K562 (cell line): Measurements from ENCODE around the gene ABT1. TPM values are rescaled to one million over a fixed set of nuclear protein-coding genes. Genes with fewer than 3 reads are reported as not detected.

Experiments used
- ATAC-seq: fragments of 200-7000 bp; cut with Tn5 transposase; 3 replicates; pipeline ENCODE4 v1.9.1; 2020; ENCODE audit warnings: moderate library complexity
- BruUV-seq: library from RNA; stranded (reverse); fragments of 400-500 nt; replicated peaks from 2 replicates; lab custom pipeline; 2021; lab: Mats Ljungman, UMichigan
- CTCF ChIA-PET: fragments of 300-600 bp; formaldehyde crosslinking; extraction: SDS; loops from one replicate; lab custom pipeline; 2021; ENCODE audit warnings: low intra/inter-chr PET ratio; lab: Yijun Ruan, JAX
- POLR2A ChIA-PET: fragments of 300-600, 350-650 bp; sonication (Branson Sonifier 250); formaldehyde crosslinking; extraction: SDS; loops from one replicate; lab custom pipeline; 2021; ENCODE audit warnings: antibody characterized with exemption, inconsistent platforms; lab: Yijun Ruan, JAX
- DNase-seq, 4 experiments: peaks; one replicate each; pipeline versions ENCODE4 v3.0.0 to v3.0.0-alpha.2; 2011 to 2018; ENCODE audit warnings: low spot score in 3 of 4, mixed read lengths in 3 of 4; ENCODE audit errors: extremely low read depth in 1 of 4
- FAIRE-seq: peaks from 2 replicates; lab custom pipeline; 2011; peaks lifted over from hg19 to GRCh38; lab: Jason Lieb, UNC
- H2AFZ ChIP-seq: 2 replicates; pipeline ENCODE4 v1.6.0; 2011; ENCODE audit warnings: low read depth, low read length, control low read depth, inconsistent platforms
- H3K27ac ChIP-seq: fragments of 200-600 bp; 3 replicates; pipeline ENCODE4 v1.8.0; 2011; ENCODE audit warnings: low read depth, mild to moderate bottlenecking, control low read depth, inconsistent platforms, low read length, moderate library complexity, mixed read lengths; ENCODE audit errors: extremely low read depth
- H3K27me3 ChIP-seq, 2 experiments: fragments of 300-600 bp in 1 of 2; 2 replicates in 1 of 2; 3 replicates in 1 of 2; pipeline versions ENCODE4 v1.6.0 to v1.8.0; 2011; ENCODE audit warnings: inconsistent platforms in 2 of 2, low read length in 2 of 2, mild to moderate bottlenecking in 1 of 2, mixed read lengths in 1 of 2, moderate library complexity in 1 of 2; ENCODE audit not compliant: control insufficient read depth in 2 of 2, insufficient read depth in 2 of 2
- H3K36me3 ChIP-seq: fragments of 300-600 bp; 3 replicates; pipeline ENCODE4 v1.8.0; 2011; ENCODE audit warnings: mild to moderate bottlenecking, low read length, inconsistent platforms; ENCODE audit not compliant: control insufficient read depth, insufficient read depth
- H3K4me1 ChIP-seq, 2 experiments: fragments of 200-600 bp in 1 of 2; replicated peaks in 1 of 2; 2 replicates in 1 of 2; 3 replicates in 1 of 2; pipeline versions ENCODE4 v1.5.1 to v1.8.0; 2011; ENCODE audit warnings: inconsistent platforms in 2 of 2, low read length in 2 of 2, mild to moderate bottlenecking in 1 of 2, mixed read lengths in 1 of 2, moderate library complexity in 1 of 2; ENCODE audit not compliant: control insufficient read depth in 2 of 2, insufficient read depth in 2 of 2
- H3K4me2 ChIP-seq: 2 replicates; pipeline ENCODE4 v1.6.1; 2011; ENCODE audit warnings: low read length, control low read depth, inconsistent platforms, mixed read lengths; ENCODE audit not compliant: insufficient read depth
- H3K4me3 ChIP-seq: fragments of 200-600 bp; sonication (generic), shearing (Covaris generic); 2 replicates; pipeline ENCODE4 v1.5.1; 2016; ENCODE audit warnings: control low read depth, inconsistent platforms
- H3K79me2 ChIP-seq: fragments of 200-600 bp; 3 replicates; pipeline ENCODE4 v1.8.0; 2011; ENCODE audit warnings: low read length, inconsistent platforms; ENCODE audit not compliant: control insufficient read depth, insufficient read depth
- H3K9ac ChIP-seq, 2 experiments: 2 replicates each; pipeline versions ENCODE4 v1.6.0 to v1.6.1; 2011; ENCODE audit warnings: low read depth in 2 of 2, low read length in 2 of 2, control low read depth in 1 of 2, inconsistent platforms in 1 of 2, mild to moderate bottlenecking in 1 of 2, mixed read lengths in 1 of 2; ENCODE audit not compliant: insufficient read depth in 1 of 2
- H3K9me1 ChIP-seq: one replicate; pipeline ENCODE4 v1.6.0; 2011; ENCODE audit warnings: inconsistent platforms, mild to moderate bottlenecking, low read length, moderate library complexity; ENCODE audit not compliant: control insufficient read depth, insufficient read depth
- H3K9me3 ChIP-seq: replicated peaks from 2 replicates; pipeline ENCODE4 v1.5.1; 2011; ENCODE audit warnings: low read depth, low read length, inconsistent platforms; ENCODE audit not compliant: control insufficient read depth, insufficient read depth
- H4K20me1 ChIP-seq: replicated peaks from 2 replicates; pipeline ENCODE4 v1.6.1; 2011; ENCODE audit warnings: low read length, inconsistent platforms, mixed read lengths; ENCODE audit not compliant: control insufficient read depth, insufficient read depth
- HMG20A ChIP-seq: fragments of 450-650 bp; formaldehyde crosslinking; conservative IDR thresholded peaks from 2 replicates; pipeline ENCODE4 v1.4.0; 2020; ENCODE audit warnings: mild to moderate bottlenecking, mixed read lengths
- ZNF764 ChIP-seq: fragments of 250-450 bp; sonication (Bioruptor Pico); IDR thresholded peaks from 2 replicates; pipeline ENCODE4 v1.4.0; 2020; ENCODE audit warnings: low read depth, mild to moderate bottlenecking, moderate library complexity
- WGBS: fragments of 100-300 bp; shearing (Covaris generic); methylation state at CpG from one replicate; pipeline ENCODE4 v1.1.6; 2016; ENCODE audit warnings: low coverage, mixed read lengths; ENCODE audit not compliant: insufficient coverage; ENCODE audit errors: missing lambda C conversion rate; 5-methylcytosine and 5-hydroxymethylcytosine counted together
- in situ Hi-C: fragments of 300-500 bp; cut with MboI; formaldehyde crosslinking; loops from 4 replicates; pipeline ENCODE4 v1.15.0; 2018; ENCODE audit warnings: inconsistent platforms, mixed read lengths
- intact Hi-C: fragments of 100-400 bp; cut with micrococcal nuclease; formaldehyde crosslinking; loops from 2 replicates; pipeline ENCODE4 v1.14.2; 2022
- polyA plus RNA-seq, 8 experiments: library from polyadenylated mRNA; depleted of rRNA in 4 of 8; stranded (reverse) in 5 of 8; unstranded in 3 of 8; fragments of >200 nt; fragmentation: Nextera tagmentation in 2 of 8; fragmentation: Illumina TruSeq in 1 of 8; extraction: Ambion mirVana in 2 of 8; extraction: Trizol in 1 of 8; gene quantifications; 2 replicates each; pipeline versions ENCODE4 v1.2.1 to v1.2.3, GENCODE V29; 2011 to 2014; ENCODE audit warnings: inconsistent platforms in 1 of 8, missing spikeins in 1 of 8
- total RNA-seq, 7 experiments: library from RNA; depleted of rRNA in 6 of 7; stranded (reverse); fragments of >200 nt in 6 of 7; fragmentation: Illumina TruSeq in 2 of 7; extraction: Trizol in 2 of 7; gene quantifications; 2 replicates each; pipeline versions ENCODE4 v1.2.1 to v1.2.3, GENCODE V29; 2011 to 2021; ENCODE audit warnings: low replicate concordance in 1 of 7
- TF ChIP-seq, protein P1 (sequence below): sonication (generic); formaldehyde crosslinking; IDR thresholded peaks from 2 replicates; pipeline ENCODE4 v1.8.1; 2023; ENCODE audit warnings: mild to moderate bottlenecking, missing genetic modification reagents

The ABT1 gene
- total and polyA plus RNA-seq, 9 of the 15 experiments (the other 6 are each of a cell fraction or from before 2014, with no cell fraction given): 8.8 to 52.7 (median 40.7) TPM

DNA sequence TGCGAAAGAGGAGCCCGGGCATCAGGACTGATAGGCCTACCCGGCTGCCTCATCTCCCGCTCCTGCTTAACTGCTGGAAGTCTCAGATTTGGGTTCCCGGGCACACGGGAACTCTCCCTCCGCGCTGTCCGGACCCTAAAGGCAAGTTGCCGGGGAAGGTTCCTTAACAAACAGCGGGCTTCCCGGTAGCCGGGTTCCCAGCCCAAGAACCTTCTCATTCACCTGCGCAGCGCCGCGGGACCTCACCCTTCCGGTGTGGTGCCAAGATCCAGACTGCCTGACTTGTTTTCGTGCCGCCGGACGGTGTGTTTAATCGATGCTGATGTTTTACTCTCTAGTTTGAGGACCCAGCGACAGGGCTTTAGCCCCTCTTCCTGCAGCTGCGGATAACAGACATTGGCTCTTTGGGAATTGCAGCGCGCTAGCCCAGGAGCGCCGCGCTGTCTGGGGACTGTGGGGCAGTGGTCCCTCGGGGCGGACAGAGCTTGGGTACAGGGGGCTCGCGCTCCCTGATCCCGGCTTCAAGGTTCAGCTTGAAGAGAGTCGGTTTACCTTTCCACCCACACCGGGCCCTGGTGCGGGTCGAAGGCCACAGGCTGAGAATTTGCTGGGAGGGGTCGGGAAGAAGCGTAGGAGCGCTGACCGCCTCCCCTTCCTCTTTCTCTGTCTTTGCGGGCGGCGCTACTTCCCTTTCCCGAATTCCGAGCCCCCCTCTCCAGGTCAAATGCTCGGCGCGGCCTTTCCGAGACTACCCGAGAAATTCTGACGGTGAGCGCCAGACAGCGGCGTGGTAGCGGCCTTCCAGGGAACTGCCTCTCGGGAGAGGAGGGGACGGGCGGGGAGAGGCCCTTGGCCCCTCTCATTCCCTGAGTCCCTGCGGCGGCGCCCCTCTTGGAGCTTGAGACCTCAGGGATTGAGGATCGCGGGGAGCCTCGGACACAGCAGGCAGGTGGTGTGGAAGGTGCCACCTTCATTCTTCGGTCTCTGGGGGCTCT lies 17.2 kb downstream of the ABT1 start:
- WGBS: 70% methylated on average over 66 of the region's 68 CpGs
- H3K4me3 ChIP-seq: no peak overlapping the region
- ATAC-seq (no peak), DNase-seq (no peak), FAIRE-seq (no peak)
- H3K27me3 ChIP-seq: no peaks in the 10 kb centered on the region
- H3K4me1 ChIP-seq: peaks cover 8 to 10% of the 10 kb centered on the region in 2 experiments; a peak in 3 of 5 replicates
- H3K79me2 ChIP-seq: no peaks in the 10 kb centered on the region
- H3K27ac ChIP-seq: no peak overlapping the region
- no peak overlapping the region for H3K9ac ChIP-seq
- ChIA-PET CTCF (no interaction called here), POLR2A (no interaction called here)
- in situ Hi-C loops (loop anchor here (5.0 kb wide), 1 partner anchor 473 kb away; no protein-coding TSS in a partner anchor), intact Hi-C loops (no loop called here)
- no peaks in the 10 kb centered on the region for H4K20me1 ChIP-seq
- no peak overlapping the region for H2AFZ ChIP-seq
- no peak overlapping the region for H3K4me2 ChIP-seq
- H3K9me3 ChIP-seq: peaks cover 5% of the 10 kb centered on the region; the same call in 1 of the 2 replicates
- H3K36me3 ChIP-seq: no peaks in the 10 kb centered on the region
- H3K9me1 ChIP-seq: no peaks in the 10 kb centered on the region
- no peak for TF ChIP-seq ZNF764 (CRISPR knock-in tag)
- TF ChIP-seq HMG20A (CRISPR knock-in tag): no peak
- TF ChIP-seq, protein P1, sequence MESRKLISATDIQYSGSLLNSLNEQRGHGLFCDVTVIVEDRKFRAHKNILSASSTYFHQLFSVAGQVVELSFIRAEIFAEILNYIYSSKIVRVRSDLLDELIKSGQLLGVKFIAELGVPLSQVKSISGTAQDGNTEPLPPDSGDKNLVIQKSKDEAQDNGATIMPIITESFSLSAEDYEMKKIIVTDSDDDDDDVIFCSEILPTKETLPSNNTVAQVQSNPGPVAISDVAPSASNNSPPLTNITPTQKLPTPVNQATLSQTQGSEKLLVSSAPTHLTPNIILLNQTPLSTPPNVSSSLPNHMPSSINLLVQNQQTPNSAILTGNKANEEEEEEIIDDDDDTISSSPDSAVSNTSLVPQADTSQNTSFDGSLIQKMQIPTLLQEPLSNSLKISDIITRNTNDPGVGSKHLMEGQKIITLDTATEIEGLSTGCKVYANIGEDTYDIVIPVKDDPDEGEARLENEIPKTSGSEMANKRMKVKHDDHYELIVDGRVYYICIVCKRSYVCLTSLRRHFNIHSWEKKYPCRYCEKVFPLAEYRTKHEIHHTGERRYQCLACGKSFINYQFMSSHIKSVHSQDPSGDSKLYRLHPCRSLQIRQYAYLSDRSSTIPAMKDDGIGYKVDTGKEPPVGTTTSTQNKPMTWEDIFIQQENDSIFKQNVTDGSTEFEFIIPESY (CRISPR knock-in tag): peak; percentile 66
- no TSS peak for BruUV-seq
